GM12891 (cell line): ENCODE measurements around the gene C2CD5.

Experiments used
- PAX5 ChIP-seq: IDR thresholded peaks from 2 replicates; pipeline ENCODE4 v1.6.1; 2011; ENCODE audit warnings: low read length, moderate library complexity, mild to moderate bottlenecking; ENCODE audit not compliant: insufficient read depth, severe bottlenecking
- POLR2A ChIP-seq: IDR thresholded peaks from 2 replicates; pipeline ENCODE4 v1.6.1; 2011; ENCODE audit warnings: low read depth, low read length, control low read depth
- POLR2AphosphoS5 ChIP-seq: IDR thresholded peaks from 2 replicates; pipeline ENCODE4 v1.6.1; 2011; ENCODE audit warnings: low read depth, low read length, control low read depth
- POU2F2 ChIP-seq: IDR thresholded peaks from 2 replicates; pipeline ENCODE4 v1.6.1; 2011; ENCODE audit warnings: low read depth, mild to moderate bottlenecking, control low read depth, low read length, moderate library complexity
- SPI1 ChIP-seq: IDR thresholded peaks from 2 replicates; pipeline ENCODE4 v1.6.1; 2011; ENCODE audit warnings: low read depth, low read length, control low read depth
- TAF1 ChIP-seq: IDR thresholded peaks from 2 replicates; pipeline ENCODE4 v1.6.1; 2011; ENCODE audit warnings: low read depth, low read length, control low read depth

- TF ChIP-seq POLR2A (no peak), POLR2AphosphoS5 (no peak), TAF1 (no peak), SPI1 (no peak), PAX5 (no peak), POU2F2 (no peak)
These were observed 44.5 kb upstream of the C2CD5 start for GRCh38 chr12:22588817-22589216.
